Osteoblast (primary cell): ENCODE data around the gene RAPGEF3. TPM values are rescaled to one million over a fixed set of nuclear protein-coding genes. Genes with fewer than 3 reads are reported as not detected.

Experiments used
- DNase-seq: peaks from one replicate; pipeline ENCODE4 v3.0.0; 2011; ENCODE audit warnings: low spot score, mixed read lengths; ENCODE audit not compliant: insufficient read length; ENCODE audit errors: missing footprints
- H2AFZ ChIP-seq: 2 replicates; pipeline ENCODE4 v1.6.0; 2011; ENCODE audit warnings: mild to moderate bottlenecking, low read length
- H3K27ac ChIP-seq: 2 replicates; pipeline ENCODE4 v1.5.1; 2011; ENCODE audit warnings: mild to moderate bottlenecking, low read depth, low read length, moderate library complexity
- H3K27me3 ChIP-seq: 2 replicates; pipeline ENCODE4 v1.6.0; 2012; ENCODE audit warnings: mild to moderate bottlenecking, control low read depth, inconsistent platforms, low read length, moderate library complexity; ENCODE audit not compliant: insufficient read depth
- H3K36me3 ChIP-seq: 2 replicates; pipeline ENCODE4 v1.5.1; 2011; ENCODE audit warnings: mild to moderate bottlenecking, low read length, control low read depth, moderate library complexity; ENCODE audit not compliant: insufficient read depth
- H3K4me1 ChIP-seq: 2 replicates; pipeline ENCODE4 v1.5.1; 2011; ENCODE audit warnings: mild to moderate bottlenecking, low read length, control low read depth, moderate library complexity; ENCODE audit not compliant: insufficient read depth
- H3K4me2 ChIP-seq: 2 replicates; pipeline ENCODE4 v1.6.0; 2011; ENCODE audit warnings: mild to moderate bottlenecking, low read length; ENCODE audit not compliant: insufficient read depth
- H3K4me3 ChIP-seq: fragments of 200-600 bp; sonication (generic); 3 replicates; pipeline ENCODE4 v1.5.1; 2012; ENCODE audit warnings: mild to moderate bottlenecking, low read length, inconsistent platforms; ENCODE audit not compliant: insufficient read depth
- H3K79me2 ChIP-seq: 2 replicates; pipeline ENCODE4 v1.6.0; 2012; ENCODE audit warnings: mild to moderate bottlenecking, low read length, control low read depth, inconsistent platforms; ENCODE audit not compliant: insufficient read depth
- H3K9me3 ChIP-seq: 2 replicates; pipeline ENCODE4 v1.5.1; 2011; ENCODE audit warnings: low read depth, low read length, control low read depth
- H4K20me1 ChIP-seq: 2 replicates; pipeline ENCODE4 v1.6.0; 2012; ENCODE audit warnings: mild to moderate bottlenecking, low read length, control low read depth; ENCODE audit not compliant: insufficient read depth
- total RNA-seq: library from RNA; depleted of rRNA; stranded (reverse); fragments of >200 nt; gene quantifications from 2 replicates; pipeline ENCODE4 v1.2.3, GENCODE V29; 2012
- TF ChIP-seq, protein P1 (sequence below): IDR thresholded peaks from 2 replicates; pipeline ENCODE4 v1.5.1; 2011; ENCODE audit warnings: mild to moderate bottlenecking, low read depth, low read length, moderate library complexity; ENCODE audit errors: extremely low read depth

The RAPGEF3 gene
- total RNA-seq, 1 donor = 4.3 TPM

DNA sequence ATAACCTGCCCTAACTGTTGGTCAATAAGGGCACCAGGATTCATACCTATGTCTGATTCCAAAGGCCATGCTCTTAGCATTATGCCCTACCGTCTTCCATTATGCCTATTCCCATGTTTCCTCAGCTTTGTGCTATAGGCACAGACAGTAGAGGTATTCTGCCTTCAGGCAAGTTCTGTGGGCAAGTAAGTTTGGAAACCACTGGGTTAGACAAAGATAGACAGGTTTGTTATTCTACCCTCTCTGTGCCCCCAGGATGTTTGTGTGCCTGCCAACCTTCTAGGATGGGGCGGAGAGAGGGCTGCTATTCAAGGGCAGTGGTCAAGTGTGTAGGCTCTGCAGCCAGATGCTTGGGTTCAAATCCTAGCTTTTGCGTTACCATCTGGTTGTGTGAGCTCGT is 4.6 kb downstream of the RAPGEF3 start:
- H3K4me2 ChIP-seq = peak overlapping the region; percentile 27

DNA sequence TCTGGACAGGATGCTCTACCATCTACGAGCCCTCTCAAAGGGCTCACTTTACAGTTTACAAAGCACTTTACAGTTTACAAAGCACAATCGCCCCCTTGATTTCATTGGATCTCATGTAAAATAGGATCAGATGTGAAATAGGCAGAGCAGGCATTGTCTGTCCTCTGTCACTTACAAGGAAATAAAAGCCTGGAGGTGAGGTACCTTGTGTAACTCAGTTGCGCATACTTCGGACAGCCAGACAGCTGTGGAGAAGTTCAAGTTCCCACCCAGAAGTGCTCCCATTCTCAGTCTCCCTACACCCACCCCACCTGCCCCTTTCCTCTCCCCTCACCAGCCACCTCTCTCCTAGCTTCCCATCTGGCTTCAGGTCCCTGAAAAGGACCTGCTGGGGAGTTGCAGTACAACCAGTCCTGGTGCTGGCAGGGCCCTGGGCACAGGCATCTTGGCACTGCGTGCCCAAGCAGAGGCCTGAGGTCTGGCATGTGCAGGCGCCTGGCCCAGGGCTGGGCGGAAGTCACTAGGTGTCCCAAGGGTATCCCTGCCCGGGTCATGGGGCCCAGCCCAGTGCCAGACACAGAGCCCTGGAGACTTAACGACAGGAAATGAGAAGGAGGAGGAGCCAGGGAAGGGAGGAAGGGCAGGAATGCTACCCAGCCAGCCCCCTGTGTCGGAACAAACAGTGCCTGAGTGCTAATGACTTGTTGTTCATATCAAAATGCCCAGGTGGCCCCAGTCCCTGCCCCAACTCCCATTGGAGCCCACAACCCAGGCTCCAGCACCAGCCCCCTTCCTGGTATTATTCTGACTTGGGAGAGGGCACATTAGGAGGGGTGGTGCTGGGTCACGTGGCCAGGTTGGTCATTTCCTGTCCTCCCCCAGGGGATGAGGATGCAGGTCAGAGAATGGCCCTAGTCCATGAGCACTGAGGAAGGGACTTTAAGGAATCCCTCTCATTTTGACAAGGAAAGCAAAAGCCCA is 5.4 kb downstream of the RAPGEF3 start:
- Histone ChIP-seq H3K36me3 (no peaks in the 10 kb centered on the region), H3K27me3 (no peaks in the 10 kb centered on the region), H3K4me2 (peak overlapping the region; percentile 27), H4K20me1 (no peaks in the 10 kb centered on the region), H3K9me3 (no peaks in the 10 kb centered on the region), H3K79me2 (no peaks in the 10 kb centered on the region), H3K4me3 (peak overlapping the region; percentile 11), H3K4me1 (peaks cover 40% of the 10 kb centered on the region), H2AFZ (peak overlapping the region; percentile 40), H3K27ac (peak overlapping the region; percentile 52)
- peak; percentile 90 for DNase-seq
- TF ChIP-seq, protein P1, sequence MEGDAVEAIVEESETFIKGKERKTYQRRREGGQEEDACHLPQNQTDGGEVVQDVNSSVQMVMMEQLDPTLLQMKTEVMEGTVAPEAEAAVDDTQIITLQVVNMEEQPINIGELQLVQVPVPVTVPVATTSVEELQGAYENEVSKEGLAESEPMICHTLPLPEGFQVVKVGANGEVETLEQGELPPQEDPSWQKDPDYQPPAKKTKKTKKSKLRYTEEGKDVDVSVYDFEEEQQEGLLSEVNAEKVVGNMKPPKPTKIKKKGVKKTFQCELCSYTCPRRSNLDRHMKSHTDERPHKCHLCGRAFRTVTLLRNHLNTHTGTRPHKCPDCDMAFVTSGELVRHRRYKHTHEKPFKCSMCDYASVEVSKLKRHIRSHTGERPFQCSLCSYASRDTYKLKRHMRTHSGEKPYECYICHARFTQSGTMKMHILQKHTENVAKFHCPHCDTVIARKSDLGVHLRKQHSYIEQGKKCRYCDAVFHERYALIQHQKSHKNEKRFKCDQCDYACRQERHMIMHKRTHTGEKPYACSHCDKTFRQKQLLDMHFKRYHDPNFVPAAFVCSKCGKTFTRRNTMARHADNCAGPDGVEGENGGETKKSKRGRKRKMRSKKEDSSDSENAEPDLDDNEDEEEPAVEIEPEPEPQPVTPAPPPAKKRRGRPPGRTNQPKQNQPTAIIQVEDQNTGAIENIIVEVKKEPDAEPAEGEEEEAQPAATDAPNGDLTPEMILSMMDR = no peak

More for the DNA sequence above, 4.6 kb downstream of the RAPGEF3 start:
- Histone ChIP-seq H4K20me1 (no peaks in the 10 kb centered on the region), H3K4me1 (peaks cover 43% of the 10 kb centered on the region), H3K4me3 (no peak overlapping the region), H3K27ac (no peak overlapping the region), H3K79me2 (no peaks in the 10 kb centered on the region), H3K9me3 (no peaks in the 10 kb centered on the region), H3K36me3 (no peaks in the 10 kb centered on the region), H2AFZ (no peak overlapping the region), H3K27me3 (no peaks in the 10 kb centered on the region)
- TF ChIP-seq, protein P1 = no peak
- no peak for DNase-seq

DNA sequence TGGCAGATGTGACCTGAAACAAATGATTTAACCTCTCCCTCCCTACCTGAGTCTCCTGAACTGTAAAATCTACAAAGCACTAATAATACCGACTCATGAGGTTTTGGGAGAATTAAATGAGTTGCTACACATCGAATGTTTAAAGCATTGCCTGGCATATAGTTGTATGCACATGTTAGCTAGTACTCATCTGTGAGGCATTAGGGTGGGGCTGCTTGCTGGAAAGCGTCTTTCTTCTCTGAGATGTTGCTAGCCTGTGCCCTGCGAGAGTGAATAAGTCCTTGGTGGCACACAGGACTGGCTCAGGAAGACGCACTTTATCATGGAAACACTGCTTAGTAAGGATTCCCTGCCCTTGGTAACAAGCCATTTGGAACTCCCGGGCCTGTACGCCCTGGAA is 6.1 kb downstream of the RAPGEF3 start:
- DNase-seq = peak; percentile 95
- Histone ChIP-seq H3K4me1 (peaks cover 32% of the 10 kb centered on the region), H3K4me3 (no peak overlapping the region), H3K79me2 (no peaks in the 10 kb centered on the region), H3K27ac (peak overlapping the region; percentile 52), H2AFZ (no peak overlapping the region), H3K36me3 (no peaks in the 10 kb centered on the region), H3K9me3 (no peaks in the 10 kb centered on the region), H3K27me3 (no peaks in the 10 kb centered on the region), H4K20me1 (no peaks in the 10 kb centered on the region), H3K4me2 (no peak overlapping the region)
- TF ChIP-seq, protein P1 = no peak

DNA sequence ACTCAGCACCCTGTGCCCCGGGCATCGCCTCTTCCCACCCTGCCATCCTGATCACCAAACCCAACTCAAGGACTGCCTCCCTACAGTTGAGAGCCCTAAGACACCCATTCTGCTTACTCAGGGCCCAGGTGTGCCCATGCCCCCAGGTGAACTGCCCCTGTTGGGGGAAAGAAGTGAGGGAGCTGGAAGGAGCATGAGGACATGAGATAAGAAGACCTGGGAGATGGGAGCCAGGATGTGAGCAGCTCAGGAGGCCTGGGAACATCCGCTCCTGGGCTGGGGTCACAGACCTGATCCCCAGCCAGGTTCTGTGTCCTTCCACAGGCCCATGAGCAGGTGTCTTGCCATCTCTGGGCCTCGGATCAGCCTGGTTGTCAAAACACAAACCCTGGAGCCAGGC is 6.6 kb downstream of the RAPGEF3 start:
- Histone ChIP-seq H4K20me1 (no peaks in the 10 kb centered on the region), H3K27me3 (no peaks in the 10 kb centered on the region), H3K9me3 (no peaks in the 10 kb centered on the region), H3K36me3 (no peaks in the 10 kb centered on the region), H2AFZ (no peak overlapping the region), H3K4me2 (no peak overlapping the region), H3K4me3 (no peak overlapping the region), H3K27ac (peak overlapping the region; percentile 52), H3K79me2 (no peaks in the 10 kb centered on the region), H3K4me1 (peaks cover 28% of the 10 kb centered on the region)
- peak; percentile 84 for DNase-seq
- TF ChIP-seq, protein P1 = no peak
